ENCODE data around the gene GXYLT2.

GRCh38 chr3:72847282-72847681, 40.6 kb upstream of the GXYLT2 start:
- TF ChIP-seq CTCF (IDR thresholded peaks at IDR 0.05) (no peak), EP300 (IDR thresholded peaks at IDR 0.05; ENCODE audit: low read depth) (no peak), POLR2A (IDR thresholded peaks at IDR 0.05) (no peak), POLR2AphosphoS5 (IDR thresholded peaks at IDR 0.05) (no peak)

Measured in transverse colon (tissue), 4 donors.